Lung microvascular endothelial cell (primary cell): ENCODE data around the gene LRPAP1. TPM values are rescaled to one million over a fixed set of nuclear protein-coding genes. Genes with fewer than 3 reads are reported as not detected.
A peak's percentile ranks its signal among the peaks of the same experiment; 100 is the strongest.

ENCODE experiments used
- DNase-seq, 2 donors: peaks; one replicate each; pipeline versions ENCODE4 v3.0.0 to v3.0.0-alpha.2; 2010; ENCODE audit warnings: low read depth in 2 of 2
- total RNA-seq: library from RNA; depleted of rRNA; stranded (reverse); fragments of >200 nt; gene quantifications from 2 replicates; pipeline ENCODE4 v1.2.1, GENCODE V29; 2014

Gene LRPAP1
- total RNA-seq, 1 donor from 2014 or later = 31.9 TPM

DNA sequence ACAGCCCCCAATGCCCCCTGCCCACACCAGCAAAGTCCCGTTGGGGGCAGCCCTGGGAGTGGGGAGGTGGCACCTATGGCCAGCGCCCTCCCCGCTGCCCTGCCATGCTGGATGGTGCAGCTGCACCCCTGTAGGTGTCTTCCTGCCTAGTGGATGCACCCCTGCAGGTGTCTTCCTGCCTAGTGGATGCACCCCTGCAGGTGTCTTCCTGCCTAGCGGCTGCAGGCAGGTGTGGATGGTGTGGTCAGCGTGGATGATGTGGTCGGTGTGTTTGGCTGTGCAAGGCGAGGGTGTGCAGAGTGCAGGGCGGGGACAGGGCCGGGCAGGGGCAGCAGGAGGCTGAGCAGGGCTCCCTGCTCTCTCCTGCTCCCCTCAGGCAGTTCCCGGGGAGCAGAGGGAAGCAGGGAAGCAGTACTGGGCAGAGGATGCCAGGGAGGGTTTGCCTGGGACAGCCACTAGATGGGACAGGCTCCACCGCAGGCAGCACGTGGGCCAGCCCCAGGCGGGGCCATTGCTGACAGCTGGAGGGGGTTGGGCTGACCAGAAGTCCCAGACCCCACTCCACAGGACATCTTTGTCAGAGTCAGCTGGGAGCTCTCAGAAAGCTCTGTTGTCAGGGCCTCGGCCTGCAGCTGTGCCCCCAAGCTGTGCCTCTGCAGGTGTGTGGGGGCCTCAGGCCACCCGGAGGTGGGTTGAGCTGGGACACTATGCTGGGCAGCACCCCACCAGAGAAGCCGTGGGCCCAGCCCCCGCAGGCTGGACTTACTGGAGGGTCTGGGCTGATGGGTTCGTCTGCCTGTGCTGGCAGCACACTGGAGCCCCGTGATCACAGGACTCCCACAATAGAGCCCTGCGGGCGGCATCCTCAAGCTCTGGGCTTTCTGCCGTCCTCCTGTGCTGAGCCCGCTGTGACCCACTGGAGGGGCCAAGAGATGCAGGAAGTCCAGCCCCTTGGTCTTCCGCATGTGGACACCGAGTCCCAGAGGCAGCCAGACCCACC lies 45.4 kb downstream of the LRPAP1 start:
- no peak for DNase-seq

DNA sequence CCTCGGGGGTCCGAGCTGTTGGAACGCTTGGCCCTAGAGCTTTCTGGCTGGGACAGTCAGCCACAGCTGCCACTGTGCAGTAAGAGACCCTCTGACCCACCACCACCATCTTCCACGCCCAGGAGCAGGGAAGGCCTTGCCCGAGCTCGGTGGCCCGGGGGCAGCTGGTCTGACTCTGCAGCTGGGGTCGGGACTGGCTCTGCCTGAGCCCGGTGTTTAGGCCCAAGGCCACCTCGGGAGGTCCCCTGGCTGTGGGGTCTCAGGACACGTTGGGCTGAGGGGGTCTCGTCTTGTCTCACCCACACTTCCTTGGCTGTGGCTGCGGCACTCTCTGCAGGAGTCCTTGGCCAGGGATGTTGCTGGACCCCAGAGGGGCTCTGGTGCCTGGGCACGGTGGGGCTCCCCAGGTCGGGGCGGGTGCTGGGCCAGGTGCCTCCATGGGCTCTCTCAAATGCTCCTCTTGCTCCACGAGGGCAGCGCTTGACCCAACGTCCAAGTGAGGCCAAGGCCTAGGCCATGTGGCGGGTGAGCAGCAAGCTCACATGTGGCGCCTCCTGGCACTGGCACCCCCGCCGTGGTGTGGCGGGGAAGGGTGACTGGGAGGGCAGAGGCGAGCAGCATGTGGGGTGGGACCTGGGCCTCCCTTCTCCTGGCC lies 46.2 kb downstream of the LRPAP1 start:
- no peak for DNase-seq

DNA sequence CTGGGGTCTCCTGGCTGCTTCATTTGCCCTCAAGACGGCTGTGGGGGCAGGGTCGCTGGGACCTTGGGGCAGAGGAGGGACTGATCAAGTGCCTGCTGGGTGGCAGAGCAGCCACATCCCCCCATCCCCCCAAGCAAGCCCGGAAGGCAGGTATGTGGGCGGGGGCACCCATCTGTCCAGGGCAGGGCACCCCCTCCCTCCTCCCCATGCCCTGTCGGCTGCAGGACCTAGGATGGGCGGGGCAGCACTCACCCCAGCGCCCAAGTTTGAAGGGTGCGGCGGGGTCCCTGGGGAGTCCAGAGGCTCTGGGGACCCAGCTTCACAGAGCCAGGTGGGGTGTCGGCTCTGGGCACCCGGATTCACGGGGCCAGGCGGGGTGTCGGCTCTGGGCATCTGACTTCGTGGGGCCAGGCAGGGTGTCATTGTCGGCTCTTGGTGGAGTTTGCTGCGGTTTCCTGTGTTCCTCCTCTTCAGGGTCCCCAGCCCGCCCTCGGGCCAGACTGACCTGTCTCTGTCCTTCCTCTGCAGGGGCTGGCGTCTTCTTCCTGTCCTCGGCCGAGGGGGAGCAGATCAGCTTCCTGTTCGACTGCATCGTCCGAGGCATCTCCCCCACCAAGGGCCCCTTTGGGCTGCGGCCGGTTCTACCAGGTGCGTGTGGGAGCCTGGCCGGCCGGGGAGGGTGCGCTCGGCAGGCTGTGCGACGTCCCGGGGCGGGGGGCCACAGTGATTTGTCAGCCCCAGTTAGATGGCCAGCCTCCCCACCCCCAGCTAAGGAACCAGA lies 47.0 kb downstream of the LRPAP1 start:
- no peak for DNase-seq

- DNase-seq = no peak
These were observed 47.9 kb downstream of the LRPAP1 start for GRCh38 chr4:3484057-3484973.

GRCh38 chr4:3483471-3483921 lies 48.7 kb downstream of the LRPAP1 start:
- DNase-seq = no peak

- no peak for DNase-seq
These were observed 49.5 kb downstream of the LRPAP1 start for GRCh38 chr4:3482707-3483106.

DNA sequence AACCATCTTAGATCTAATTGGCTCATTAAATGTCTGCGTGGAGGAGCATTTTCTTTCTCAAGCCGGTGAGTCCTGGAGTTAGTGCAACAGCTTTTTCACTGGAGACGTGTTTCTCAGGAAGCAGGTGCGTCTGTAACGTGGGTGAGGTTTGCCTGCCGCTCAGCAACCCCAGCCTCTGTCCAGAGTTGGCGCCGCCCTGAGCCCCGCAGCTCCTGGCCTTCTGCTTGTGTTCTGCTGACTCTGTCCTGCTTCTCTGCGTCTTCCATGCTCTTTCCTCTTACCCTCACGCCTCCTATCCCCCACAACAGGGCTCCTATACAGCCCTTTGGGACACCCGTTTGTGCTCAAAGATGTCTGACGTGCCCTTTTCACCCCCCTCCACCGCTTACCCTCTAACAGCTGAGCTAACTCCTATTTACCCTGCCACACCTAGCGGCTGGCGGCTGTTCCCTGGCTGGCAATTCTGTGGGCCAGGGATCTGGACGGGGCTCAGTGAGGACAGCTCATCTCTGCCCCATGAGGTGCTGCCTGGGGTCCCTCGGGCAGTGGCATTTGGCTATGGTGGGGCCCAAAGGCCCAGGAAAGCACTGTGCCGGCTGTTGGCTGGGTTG lies 50.3 kb downstream of the LRPAP1 start:
- DNase-seq = no peak

DNA sequence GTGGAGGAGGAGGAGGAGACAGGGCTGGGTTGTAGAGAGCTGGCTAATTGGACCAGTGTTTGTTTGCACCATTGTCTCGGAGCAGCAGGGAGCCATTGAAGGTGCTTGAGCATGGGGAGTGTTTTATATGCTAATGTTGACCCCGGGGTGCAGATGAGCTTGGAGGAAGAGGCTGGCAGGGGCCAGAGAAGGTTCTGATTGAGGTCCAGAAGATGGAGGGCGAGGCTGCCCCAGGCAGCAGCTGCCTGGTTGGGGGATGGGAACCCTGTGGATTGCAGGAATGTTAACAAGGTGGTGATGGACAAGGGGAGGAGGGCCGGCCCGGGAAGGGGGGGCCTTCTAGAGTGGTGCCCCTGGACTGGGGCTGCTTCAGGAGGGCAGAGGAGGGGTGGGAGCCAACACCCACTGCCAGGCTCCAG lies 51.1 kb downstream of the LRPAP1 start:
- no peak for DNase-seq

GRCh38 chr4:3480528-3481112 lies 51.6 kb downstream of the LRPAP1 start:
- DNase-seq = peak; percentile 64 to 71

DNA sequence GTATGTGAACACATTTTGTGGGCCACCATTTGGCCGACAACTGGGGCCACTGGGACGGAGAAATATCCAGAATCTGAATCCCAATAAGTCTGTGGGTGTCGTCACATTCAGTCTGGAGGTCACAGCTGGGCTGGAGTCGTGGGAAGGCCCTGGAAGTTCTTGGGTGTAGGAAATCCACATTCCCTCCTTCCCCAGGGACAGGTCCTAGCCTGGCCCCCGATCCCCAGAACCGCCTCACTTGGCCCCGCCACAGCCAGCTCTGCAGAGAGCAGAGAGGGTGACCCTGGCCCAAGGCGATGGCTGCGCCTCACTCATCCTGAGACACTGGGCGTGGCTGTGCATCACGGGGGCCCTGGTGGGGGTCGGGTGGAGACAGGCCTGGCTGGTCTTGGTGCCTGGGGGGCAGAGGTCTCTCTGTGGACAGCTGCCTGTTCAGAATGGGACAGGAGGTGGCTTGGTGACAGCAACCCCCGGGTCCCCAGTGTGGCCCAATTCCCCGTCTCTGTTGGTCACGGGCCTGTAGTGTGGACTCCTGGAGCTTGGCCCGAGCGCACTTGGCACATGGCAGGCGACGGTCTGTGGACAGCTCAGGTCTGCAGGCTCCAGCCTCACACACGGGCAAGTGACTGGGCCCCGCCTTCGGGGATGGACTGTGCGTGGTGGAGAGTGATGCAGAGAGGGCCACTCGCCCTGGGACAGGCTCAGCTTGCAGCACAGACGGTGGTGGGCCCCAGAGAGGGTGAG lies 52.7 kb downstream of the LRPAP1 start:
- no peak for DNase-seq

GRCh38 chr4:3478446-3479357 lies 53.5 kb downstream of the LRPAP1 start:
- DNase-seq = no peak

DNA sequence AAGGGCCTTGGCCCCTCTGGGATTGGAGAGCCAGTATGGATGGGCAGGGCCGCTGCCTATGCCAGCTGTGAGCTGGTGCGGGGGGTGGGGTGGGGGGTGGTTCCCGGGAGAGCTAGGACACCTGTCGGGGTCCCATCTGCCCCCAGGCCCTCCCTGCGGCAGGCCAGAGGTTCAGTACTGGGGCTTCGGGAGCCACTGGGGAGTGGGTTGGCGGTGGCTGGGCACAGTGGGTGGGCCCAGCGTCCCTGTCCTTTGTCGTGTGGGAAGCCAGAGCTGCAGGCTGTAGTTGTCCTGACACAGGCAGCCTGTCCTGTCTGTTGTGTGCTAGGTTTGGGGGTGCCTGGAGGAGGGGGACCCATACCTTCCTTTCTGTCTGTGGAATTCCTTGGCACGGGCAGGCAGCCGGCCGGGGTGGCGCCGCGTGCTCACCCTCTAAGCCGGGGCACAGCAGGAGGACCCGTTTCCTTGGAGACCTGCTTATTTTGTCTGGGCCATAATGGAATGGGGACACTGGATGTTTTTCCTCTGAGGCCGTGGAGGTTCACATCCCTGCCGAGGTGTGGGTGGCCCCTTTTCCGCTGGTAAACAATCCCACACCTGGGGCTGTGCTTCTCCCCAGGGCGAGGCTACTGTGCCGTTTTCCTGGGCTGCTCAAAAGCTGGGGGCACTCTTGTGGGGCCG lies 54.3 kb downstream of the LRPAP1 start:
- no peak for DNase-seq

DNA sequence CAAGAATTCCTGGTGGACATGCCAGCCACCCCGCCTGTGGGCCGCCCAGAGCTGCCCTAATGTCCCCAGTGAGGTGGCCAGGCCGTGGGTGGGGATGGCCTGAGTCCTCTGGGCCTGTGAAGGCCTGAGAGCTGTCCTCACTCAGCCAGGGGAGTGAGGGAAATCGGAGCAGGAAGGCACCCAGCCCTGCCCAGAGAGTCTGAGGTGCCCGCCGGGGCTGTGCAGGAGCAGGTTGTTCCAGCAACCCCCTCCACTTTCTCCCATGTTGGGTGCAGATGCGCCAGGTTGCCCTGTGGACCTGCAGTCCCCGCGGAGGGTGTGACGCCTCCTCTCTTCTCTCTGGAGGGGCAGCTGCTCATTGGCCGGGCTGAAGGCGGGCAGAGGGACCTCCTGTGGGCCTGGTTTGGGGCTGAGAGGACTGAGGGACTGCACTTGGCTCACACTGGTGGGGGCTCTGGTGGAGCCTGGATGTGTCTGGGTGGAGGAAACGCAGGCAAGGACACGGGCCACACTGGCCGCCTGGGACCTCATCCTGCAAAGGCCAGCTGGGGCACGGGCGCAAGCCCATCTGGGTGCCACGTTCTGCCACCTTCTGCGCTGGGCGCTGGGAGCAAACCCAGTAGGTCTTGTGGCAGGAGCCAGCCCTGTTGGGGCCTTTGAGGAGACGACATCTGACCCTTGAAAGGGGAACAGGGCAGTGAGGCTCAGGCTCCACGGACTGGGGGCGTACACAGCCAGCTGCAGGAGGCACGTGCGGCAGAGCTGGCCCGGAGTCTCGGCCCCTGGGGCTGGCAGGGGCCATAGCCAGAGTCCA lies 55.1 kb downstream of the LRPAP1 start:
- no peak for DNase-seq

DNA sequence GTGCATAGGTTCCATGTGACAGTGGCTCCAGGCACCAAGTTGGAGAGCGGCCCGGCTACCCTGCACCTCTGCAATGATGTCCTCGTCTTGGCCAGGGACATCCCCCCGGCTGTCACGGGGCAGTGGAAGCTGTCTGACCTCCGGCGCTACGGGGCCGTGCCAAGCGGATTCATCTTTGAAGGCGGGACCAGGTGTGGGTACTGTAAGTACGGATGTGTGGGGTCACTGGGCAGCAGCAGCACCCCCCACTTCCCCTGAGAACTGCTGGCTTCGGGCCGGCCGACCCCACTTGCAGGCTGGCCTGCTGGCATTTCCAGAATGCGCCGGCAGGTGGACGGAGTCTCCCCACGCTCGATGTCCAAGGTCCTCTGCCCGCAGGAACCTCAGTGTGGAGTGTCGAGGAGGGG lies 55.9 kb downstream of the LRPAP1 start:
- DNase-seq = no peak

GRCh38 chr4:3475713-3476260 lies 56.4 kb downstream of the LRPAP1 start:
- DNase-seq = no peak

GRCh38 chr4:3475041-3475712 lies 57.0 kb downstream of the LRPAP1 start:
- DNase-seq = no peak
